K562 (cell line): ENCODE data around the gene APBB2.

Experiments
- BRCA1 ChIP-seq, 2 experiments: fragments of 450-650 bp in 1 of 2; sonication (generic) in 1 of 2; formaldehyde crosslinking in 1 of 2; IDR thresholded peaks; 2 replicates each; pipeline versions ENCODE4 v1.5.0 to v1.6.1; 2017 to 2020; ENCODE audit warnings: mild to moderate bottlenecking in 1 of 2, missing genetic modification reagents in 1 of 2
- CTCF ChIP-seq, 3 experiments: IDR thresholded peaks in 2 of 3; conservative IDR thresholded peaks in 1 of 3; 2 replicates each; pipeline ENCODE4 v1.5.1; 2011 to 2012; ENCODE audit warnings: low read length in 3 of 3, mild to moderate bottlenecking in 3 of 3, control low read depth in 2 of 3, improper control_type of control experiment in 1 of 3, inconsistent platforms in 1 of 3, low read depth in 1 of 3, mixed read lengths in 1 of 3, moderate library complexity in 1 of 3; ENCODE audit not compliant: insufficient read depth in 2 of 3
- MAZ ChIP-seq, 2 experiments: fragments of 450-650 bp in 1 of 2; sonication (generic) in 1 of 2; formaldehyde crosslinking; IDR thresholded peaks in 1 of 2; conservative IDR thresholded peaks in 1 of 2; 2 replicates each; pipeline versions ENCODE4 v1.4.0 to v1.5.0; 2020; ENCODE audit warnings: mild to moderate bottlenecking in 1 of 2, missing genetic modification reagents in 1 of 2
- SREBF2 ChIP-seq: sonication (generic); formaldehyde crosslinking; IDR thresholded peaks from 2 replicates; pipeline ENCODE4 v1.4.0; 2020; ENCODE audit warnings: mild to moderate bottlenecking, missing genetic modification reagents

- TF ChIP-seq MAZ (CRISPR knock-in tag; conservative IDR thresholded peaks at IDR 0.05 in 1 of 2, IDR thresholded peaks at IDR 0.05 in 1 of 2) (no peak), BRCA1 (IDR thresholded peaks at IDR 0.05) (no peak), BRCA1 (CRISPR knock-in tag; IDR thresholded peaks at IDR 0.05) (no peak), SREBF2 (no peak), CTCF (IDR thresholded peaks at IDR 0.05 in 2 of 3, conservative IDR thresholded peaks at IDR 0.05 in 1 of 3; ENCODE audit: insufficient read depth in 2 of 3, low read depth in 1 of 3, low read length in 3 of 3) (no peak)
Measured at GRCh38 chr4:40949358-40950100, 264.8 kb downstream of the APBB2 start.
